ENCODE results near the gene PANX2.

The PANX2 gene

DNA sequence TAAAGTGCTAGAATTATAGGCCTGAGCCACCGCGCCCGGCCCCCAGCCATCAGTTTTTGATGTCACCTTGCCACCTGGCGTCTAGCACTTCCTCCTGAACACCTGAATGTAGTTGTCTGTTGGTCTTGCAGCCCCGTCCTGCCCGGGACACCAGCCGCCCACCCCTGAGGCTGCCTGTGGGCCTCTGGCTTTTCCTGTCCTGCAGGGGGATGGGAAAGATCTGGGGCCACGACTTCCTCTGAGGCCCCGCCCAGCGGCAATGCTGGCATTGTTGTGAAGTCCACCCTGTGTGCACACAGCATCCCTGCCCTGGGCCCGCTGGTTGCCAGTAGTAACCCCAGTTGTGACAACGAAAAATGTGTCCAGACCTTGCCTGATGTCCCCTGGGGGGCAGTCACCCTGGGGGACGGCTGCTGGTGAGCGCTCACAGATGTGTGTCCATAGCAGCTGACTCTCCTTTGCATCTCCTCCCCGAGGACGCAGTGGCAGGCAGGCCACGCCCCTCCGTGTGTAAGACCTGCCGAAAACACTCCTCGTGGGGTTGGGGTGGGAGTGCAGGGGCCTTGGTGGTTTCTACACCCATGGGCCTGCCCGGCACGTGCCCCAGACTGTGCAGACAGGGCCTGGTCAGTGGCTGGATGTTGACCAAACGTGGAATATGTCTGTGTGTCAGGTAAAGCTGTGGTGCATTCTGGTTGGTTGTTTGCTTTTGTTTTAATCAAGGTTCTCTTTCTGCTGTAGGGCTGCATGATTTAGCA is 37.0 kb downstream of the PANX2 start:
- Histone ChIP-seq H3K56ac (ENCODE audit: low read length) (no peak overlapping the region), H3K23ac (ENCODE audit: low read length) (no peak overlapping the region), H3K36me3 (ENCODE audit: control insufficient read depth, insufficient read depth, low read length) (peaks cover 2% of the 10 kb centered on the region), H3K18ac (ENCODE audit: low read length) (no peak overlapping the region), H3K79me1 (ENCODE audit: low read length) (peaks cover 6% of the 10 kb centered on the region), H3K4me3 (ENCODE audit: low read length) (no peak overlapping the region), H2AK5ac (ENCODE audit: low read length) (no peak overlapping the region), H3K4ac (ENCODE audit: low read depth, low read length) (no peak overlapping the region), H4K8ac (ENCODE audit: low read depth, low read length) (no peak overlapping the region), H2BK120ac (ENCODE audit: low read depth, low read length) (no peak overlapping the region), H2BK5ac (ENCODE audit: low read length) (no peak overlapping the region), H3K27me3 (ENCODE audit: insufficient read depth, low read length, poor library complexity) (no peaks in the 10 kb centered on the region), H2BK15ac (replicated peaks; ENCODE audit: low read depth) (no peak overlapping the region), H3K4me2 (ENCODE audit: low read length) (no peak overlapping the region), H3K4me1 (ENCODE audit: control insufficient read depth, low read depth, low read length) (no peaks in the 10 kb centered on the region), H3K9ac (ENCODE audit: low read length) (no peak overlapping the region), H3K79me2 (ENCODE audit: control insufficient read depth, insufficient read depth, low read length) (no peaks in the 10 kb centered on the region), H3K27ac (ENCODE audit: low read depth, low read length) (no peak overlapping the region), H4K5ac (ENCODE audit: low read length) (no peak overlapping the region)
- DNase-seq, result no peak
- no CpG with 5 or more reads among the region's 23 CpGs for WGBS (ENCODE audit: extremely low coverage, insufficient coverage, low lambda C conversion rate)

DNA sequence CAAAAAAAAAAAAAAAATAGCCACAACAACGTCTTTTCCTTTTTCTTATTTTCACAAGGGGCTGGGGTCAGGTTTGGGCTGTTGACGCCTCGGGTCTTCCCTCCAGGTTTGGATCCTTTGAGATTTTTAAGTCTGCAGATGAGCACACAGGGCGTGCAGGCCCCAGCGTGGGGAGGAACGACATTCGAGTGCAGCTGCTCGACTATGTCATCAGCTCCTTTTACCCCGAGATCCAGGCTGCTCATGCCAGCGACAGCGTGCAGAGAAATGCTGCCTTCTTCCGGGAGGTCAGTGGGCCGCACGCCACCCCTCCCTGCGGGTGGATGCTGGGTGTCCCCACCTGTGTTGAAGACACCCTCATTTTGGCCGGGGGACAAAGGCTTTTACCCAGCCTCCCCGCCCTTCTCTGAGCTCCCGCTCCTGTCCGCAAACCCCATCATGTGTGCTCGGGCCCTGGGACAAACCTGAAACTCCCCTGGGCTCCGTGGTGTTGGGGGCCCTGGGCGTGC is 38.0 kb downstream of the PANX2 start:
- Histone ChIP-seq H4K8ac (ENCODE audit: low read depth, low read length) (no peak overlapping the region), H2BK120ac (ENCODE audit: low read depth, low read length) (no peak overlapping the region), H3K27ac (ENCODE audit: low read depth, low read length) (no peak overlapping the region), H3K56ac (ENCODE audit: low read length) (no peak overlapping the region), H3K27me3 (ENCODE audit: insufficient read depth, low read length, poor library complexity) (no peaks in the 10 kb centered on the region), H2BK5ac (ENCODE audit: low read length) (no peak overlapping the region), H3K79me1 (ENCODE audit: low read length) (peaks cover 3% of the 10 kb centered on the region), H3K4me1 (ENCODE audit: control insufficient read depth, low read depth, low read length) (no peaks in the 10 kb centered on the region), H3K36me3 (ENCODE audit: control insufficient read depth, insufficient read depth, low read length) (peaks cover 2% of the 10 kb centered on the region), H2BK15ac (replicated peaks; ENCODE audit: low read depth) (no peak overlapping the region), H3K9ac (ENCODE audit: low read length) (no peak overlapping the region), H4K5ac (ENCODE audit: low read length) (no peak overlapping the region), H3K18ac (ENCODE audit: low read length) (no peak overlapping the region), H3K23ac (ENCODE audit: low read length) (no peak overlapping the region), H3K79me2 (ENCODE audit: control insufficient read depth, insufficient read depth, low read length) (no peaks in the 10 kb centered on the region), H3K4me3 (ENCODE audit: low read length) (no peak overlapping the region), H2AK5ac (ENCODE audit: low read length) (no peak overlapping the region), H3K4me2 (ENCODE audit: low read length) (no peak overlapping the region), H3K4ac (ENCODE audit: low read depth, low read length) (no peak overlapping the region)
- no CpG with 5 or more reads among the region's 22 CpGs for WGBS (ENCODE audit: extremely low coverage, insufficient coverage, low lambda C conversion rate)
- no peak for DNase-seq

DNA sequence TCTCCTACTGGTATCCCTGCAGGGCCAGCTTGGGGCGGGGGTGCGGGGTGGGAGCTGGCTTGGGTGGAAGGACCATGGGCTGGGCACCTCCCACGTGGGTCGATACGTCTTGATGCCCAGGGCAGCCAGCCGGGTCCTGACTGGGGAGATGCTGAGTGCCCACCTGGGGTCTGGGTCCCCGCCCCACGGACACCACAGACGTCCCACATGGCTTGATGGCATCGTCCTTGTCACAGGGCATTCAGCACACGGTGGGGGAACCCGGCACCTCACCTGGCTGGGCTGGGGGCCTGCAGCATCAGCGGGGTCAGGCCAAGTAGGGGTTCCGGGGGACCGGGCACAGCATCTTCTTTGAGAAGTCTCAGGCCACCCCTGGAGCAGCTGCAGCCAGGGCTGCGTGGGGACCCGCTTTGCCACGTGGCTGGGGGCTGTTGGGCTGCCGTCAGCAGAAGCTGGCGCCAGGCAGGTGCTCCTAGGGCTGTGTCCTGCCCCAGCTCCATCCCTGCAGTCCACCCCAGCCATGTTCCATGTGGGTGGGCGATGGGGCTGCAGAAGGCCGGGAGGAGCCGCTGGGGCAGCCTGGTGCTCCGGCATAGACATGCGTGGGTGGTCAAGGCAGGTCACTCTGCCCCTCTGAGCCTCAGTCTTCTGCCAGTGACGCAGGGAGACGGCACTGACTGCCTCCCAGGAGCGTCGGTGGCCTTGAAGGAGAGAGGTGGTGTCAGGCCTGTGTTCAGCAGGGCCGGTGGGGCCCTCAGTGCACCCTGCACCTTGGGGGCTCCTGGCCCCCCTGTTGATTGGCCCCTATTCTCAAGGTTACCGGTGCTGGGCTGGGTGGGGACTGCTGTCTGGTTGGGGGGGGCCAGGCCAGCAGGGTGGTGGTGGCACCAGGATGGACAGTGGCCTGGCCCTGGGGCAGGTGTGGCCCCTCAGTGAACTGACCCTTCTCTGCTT is 38.7 kb downstream of the PANX2 start:
- Histone ChIP-seq H3K4me3 (ENCODE audit: low read length) (no peak overlapping the region), H3K9ac (ENCODE audit: low read length) (no peak overlapping the region), H3K4me2 (ENCODE audit: low read length) (no peak overlapping the region), H4K5ac (ENCODE audit: low read length) (no peak overlapping the region), H3K27ac (ENCODE audit: low read depth, low read length) (no peak overlapping the region), H2AK5ac (ENCODE audit: low read length) (no peak overlapping the region), H3K23ac (ENCODE audit: low read length) (no peak overlapping the region), H3K79me1 (ENCODE audit: low read length) (peaks cover 1% of the 10 kb centered on the region), H3K27me3 (ENCODE audit: insufficient read depth, low read length, poor library complexity) (no peaks in the 10 kb centered on the region), H2BK120ac (ENCODE audit: low read depth, low read length) (no peak overlapping the region), H3K36me3 (ENCODE audit: control insufficient read depth, insufficient read depth, low read length) (peaks cover 2% of the 10 kb centered on the region), H3K56ac (ENCODE audit: low read length) (no peak overlapping the region), H3K4ac (ENCODE audit: low read depth, low read length) (no peak overlapping the region), H3K4me1 (ENCODE audit: control insufficient read depth, low read depth, low read length) (no peaks in the 10 kb centered on the region), H4K8ac (ENCODE audit: low read depth, low read length) (no peak overlapping the region), H2BK5ac (ENCODE audit: low read length) (no peak overlapping the region), H3K18ac (ENCODE audit: low read length) (no peak overlapping the region), H3K79me2 (ENCODE audit: control insufficient read depth, insufficient read depth, low read length) (no peaks in the 10 kb centered on the region), H2BK15ac (replicated peaks; ENCODE audit: low read depth) (no peak overlapping the region)
- no peak for DNase-seq
- WGBS (ENCODE audit: extremely low coverage, insufficient coverage, low lambda C conversion rate), result no CpG with 5 or more reads among the region's 31 CpGs

DNA sequence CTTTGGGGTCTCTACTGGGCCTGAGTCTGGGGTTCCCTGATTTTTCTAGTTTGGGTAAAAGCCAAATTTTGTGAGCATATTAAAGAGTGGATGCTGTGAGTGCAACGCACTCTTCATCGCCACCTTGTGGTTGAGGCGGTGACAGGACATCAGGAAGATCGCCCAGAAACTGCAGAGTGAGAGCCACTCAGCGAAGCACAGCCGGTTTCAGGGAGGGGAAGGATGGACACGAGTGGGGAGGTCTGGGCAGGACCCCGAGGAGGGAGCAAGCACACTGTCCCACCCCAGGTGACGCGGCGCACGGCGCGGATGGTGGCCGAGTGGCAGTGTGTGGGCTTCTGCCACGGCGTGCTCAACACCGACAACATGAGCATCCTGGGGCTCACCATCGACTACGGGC is 39.4 kb downstream of the PANX2 start:
- no peak overlapping the region for H3K9ac ChIP-seq (ENCODE audit: low read length)
- no peak overlapping the region for H4K8ac ChIP-seq (ENCODE audit: low read depth, low read length)
- no peak overlapping the region for H3K18ac ChIP-seq (ENCODE audit: low read length)
- H3K4me3 ChIP-seq (ENCODE audit: low read length), result no peak overlapping the region
- no peak overlapping the region for H3K4me2 ChIP-seq (ENCODE audit: low read length)
- no peak overlapping the region for H3K27ac ChIP-seq (ENCODE audit: low read depth, low read length)
- H3K27me3 ChIP-seq (ENCODE audit: insufficient read depth, low read length, poor library complexity), result no peaks in the 10 kb centered on the region
- WGBS (ENCODE audit: extremely low coverage, insufficient coverage, low lambda C conversion rate), result no CpG with 5 or more reads among the region's 20 CpGs
- H3K36me3 ChIP-seq (ENCODE audit: control insufficient read depth, insufficient read depth, low read length), result peaks cover 2% of the 10 kb centered on the region
- peak; percentile 52 for DNase-seq
- no peaks in the 10 kb centered on the region for H3K4me1 ChIP-seq (ENCODE audit: control insufficient read depth, low read depth, low read length)
- H3K79me1 ChIP-seq (ENCODE audit: low read length), result peaks cover 1% of the 10 kb centered on the region
- no peak overlapping the region for H3K4ac ChIP-seq (ENCODE audit: low read depth, low read length)
- no peak overlapping the region for H3K23ac ChIP-seq (ENCODE audit: low read length)
- no peak overlapping the region for H2BK15ac ChIP-seq (replicated peaks; ENCODE audit: low read depth)
- H4K5ac ChIP-seq (ENCODE audit: low read length), result no peak overlapping the region
- H2BK120ac ChIP-seq (ENCODE audit: low read depth, low read length), result no peak overlapping the region
- no peak overlapping the region for H2AK5ac ChIP-seq (ENCODE audit: low read length)
- H2BK5ac ChIP-seq (ENCODE audit: low read length), result no peak overlapping the region
- no peaks in the 10 kb centered on the region for H3K79me2 ChIP-seq (ENCODE audit: control insufficient read depth, insufficient read depth, low read length)
- H3K56ac ChIP-seq (ENCODE audit: low read length), result no peak overlapping the region

DNA sequence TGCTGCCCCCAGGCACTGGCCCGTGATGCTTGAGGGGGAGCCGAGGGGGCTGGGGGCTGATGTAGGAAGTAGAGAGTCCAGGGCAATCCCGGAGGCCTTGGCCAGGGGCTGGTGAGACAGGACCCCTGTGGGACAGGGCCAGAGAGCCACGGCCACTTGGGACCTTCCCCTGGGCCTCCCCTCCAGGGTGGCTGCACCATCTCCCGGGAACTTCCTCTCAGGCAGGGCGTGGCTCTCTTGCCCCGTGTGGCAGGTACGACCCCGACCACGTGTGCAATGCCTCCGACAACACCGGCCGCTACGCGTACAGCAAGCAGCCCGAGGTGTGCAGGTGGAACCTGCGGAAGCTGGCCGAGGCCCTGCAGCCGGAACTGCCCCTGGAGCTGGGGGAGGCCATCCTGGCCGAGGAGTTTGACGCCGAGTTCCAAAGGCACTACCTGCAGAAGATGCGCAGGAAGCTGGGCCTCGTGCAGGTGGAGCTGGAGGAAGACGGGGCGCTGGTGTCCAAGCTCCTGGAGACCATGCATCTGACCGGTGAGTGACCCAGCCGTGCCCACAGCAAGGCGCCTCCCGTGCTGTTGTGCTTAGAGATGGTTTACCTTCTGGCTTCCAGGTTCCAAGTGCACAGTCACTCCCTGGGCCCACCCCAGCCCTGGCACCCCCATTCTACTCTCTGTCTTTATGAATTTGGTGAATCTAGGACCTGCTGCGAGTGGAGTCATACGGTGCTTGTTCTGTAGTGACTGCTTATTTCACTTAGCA is 40.0 kb downstream of the PANX2 start:
- no CpG with 5 or more reads among the region's 32 CpGs for WGBS (ENCODE audit: extremely low coverage, insufficient coverage, low lambda C conversion rate)
- no peaks in the 10 kb centered on the region for H3K79me2 ChIP-seq (ENCODE audit: control insufficient read depth, insufficient read depth, low read length)
- H3K4me1 ChIP-seq (ENCODE audit: control insufficient read depth, low read depth, low read length), result no peaks in the 10 kb centered on the region
- no peak overlapping the region for H3K18ac ChIP-seq (ENCODE audit: low read length)
- H2AK5ac ChIP-seq (ENCODE audit: low read length), result no peak overlapping the region
- no peak overlapping the region for H4K8ac ChIP-seq (ENCODE audit: low read depth, low read length)
- H2BK5ac ChIP-seq (ENCODE audit: low read length), result no peak overlapping the region
- no peak overlapping the region for H3K27ac ChIP-seq (ENCODE audit: low read depth, low read length)
- H3K56ac ChIP-seq (ENCODE audit: low read length), result no peak overlapping the region
- peaks cover 1% of the 10 kb centered on the region for H3K79me1 ChIP-seq (ENCODE audit: low read length)
- peaks cover 2% of the 10 kb centered on the region for H3K36me3 ChIP-seq (ENCODE audit: control insufficient read depth, insufficient read depth, low read length)
- H3K9ac ChIP-seq (ENCODE audit: low read length), result no peak overlapping the region
- H4K5ac ChIP-seq (ENCODE audit: low read length), result no peak overlapping the region
- no peaks in the 10 kb centered on the region for H3K27me3 ChIP-seq (ENCODE audit: insufficient read depth, low read length, poor library complexity)
- H2BK15ac ChIP-seq (replicated peaks; ENCODE audit: low read depth), result no peak overlapping the region
- no peak overlapping the region for H3K23ac ChIP-seq (ENCODE audit: low read length)
- H3K4me2 ChIP-seq (ENCODE audit: low read length), result no peak overlapping the region
- no peak overlapping the region for H3K4me3 ChIP-seq (ENCODE audit: low read length)
- no peak overlapping the region for H3K4ac ChIP-seq (ENCODE audit: low read depth, low read length)
- H2BK120ac ChIP-seq (ENCODE audit: low read depth, low read length), result no peak overlapping the region
- DNase-seq, result no peak
